T-helper 2 cell treated with Interferon-gamma antibody and Interleukin-4, amounts not matched to agents 5 μg/mL and 100 μg/mL, for 36 hours (primary cell): ENCODE measurements around the gene NKX6-1.
A peak's percentile ranks its signal among the peaks of the same experiment; 100 is the strongest.

Source experiments
- DNase-seq: peaks from one replicate; pipeline ENCODE4 v3.0.0; 2021; ENCODE audit warnings: low spot score
- H3K27ac Mint-ChIP-seq: one replicate; pipeline ENCODE4 v1.8.0; 2021; ENCODE audit warnings: mild to moderate bottlenecking, mixed read lengths
- H3K27me3 Mint-ChIP-seq: one replicate; pipeline ENCODE4 v1.8.0; 2021; ENCODE audit warnings: low read depth, mixed read lengths
- H3K36me3 Mint-ChIP-seq: one replicate; pipeline ENCODE4 v1.8.0; 2021; ENCODE audit warnings: low read depth, mixed read lengths
- H3K4me1 Mint-ChIP-seq: one replicate; pipeline ENCODE4 v1.8.0; 2021; ENCODE audit warnings: low read depth, mixed read lengths
- H3K4me3 Mint-ChIP-seq: one replicate; pipeline ENCODE4 v1.8.0; 2022; ENCODE audit warnings: mild to moderate bottlenecking, moderate library complexity, mixed read lengths
- H3K9me3 Mint-ChIP-seq: one replicate; pipeline ENCODE4 v1.8.0; 2021; ENCODE audit warnings: mixed read lengths

The NKX6-1 gene

DNA sequence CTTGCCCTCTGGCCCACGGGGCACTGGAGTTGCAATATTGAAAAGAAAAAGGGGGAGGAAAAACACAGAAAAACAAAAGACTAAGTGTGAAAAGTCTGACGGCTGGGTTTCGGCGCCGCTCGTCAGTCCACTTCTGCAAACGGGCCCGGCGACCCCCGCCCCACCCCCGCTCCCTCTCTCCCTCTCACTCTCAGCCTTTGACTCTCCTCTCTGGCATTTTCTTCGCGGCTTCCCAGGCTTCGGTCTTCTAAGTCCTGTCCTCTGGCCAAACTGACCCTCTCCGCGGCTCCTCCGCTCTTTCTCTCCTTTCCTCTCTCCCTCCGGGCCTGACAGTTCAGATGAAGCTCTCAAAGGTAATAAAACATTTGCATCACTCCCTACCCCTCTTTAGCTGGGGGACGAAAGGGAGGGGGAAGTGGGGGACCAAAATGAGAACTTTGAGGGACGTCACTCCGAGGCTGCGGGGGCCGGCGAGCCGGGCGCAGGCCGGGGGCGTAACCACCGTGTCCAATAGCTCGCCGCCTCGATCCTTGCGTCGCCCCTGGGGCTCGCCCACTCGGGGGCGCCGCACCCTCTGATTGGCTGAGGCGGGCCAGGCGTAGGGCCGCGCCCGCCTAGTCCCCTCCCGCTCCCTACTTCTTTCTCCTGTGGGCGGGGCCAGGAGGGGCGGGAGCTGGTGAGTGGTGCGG is at the start of gene NKX6-1:
TSS of gene NKX6-1 (minus strand) at position 358 of the 689 bp plus-strand sequence. CDS start 1,064 bp downstream, outside the sequence.
- peaks cover 8% of the 10 kb centered on the region for H3K4me1 Mint-ChIP-seq
- peaks cover 3% of the 10 kb centered on the region for H3K9me3 Mint-ChIP-seq
- peak within 1 kb of the TSS; percentile 77 for H3K4me3 Mint-ChIP-seq
- H3K27me3 Mint-ChIP-seq: peaks cover 87% of the 10 kb centered on the region
- DNase-seq: no peak
- H3K27ac Mint-ChIP-seq: peak within 1 kb of the TSS; percentile 71
- no peaks in the 10 kb centered on the region for H3K36me3 Mint-ChIP-seq

DNA sequence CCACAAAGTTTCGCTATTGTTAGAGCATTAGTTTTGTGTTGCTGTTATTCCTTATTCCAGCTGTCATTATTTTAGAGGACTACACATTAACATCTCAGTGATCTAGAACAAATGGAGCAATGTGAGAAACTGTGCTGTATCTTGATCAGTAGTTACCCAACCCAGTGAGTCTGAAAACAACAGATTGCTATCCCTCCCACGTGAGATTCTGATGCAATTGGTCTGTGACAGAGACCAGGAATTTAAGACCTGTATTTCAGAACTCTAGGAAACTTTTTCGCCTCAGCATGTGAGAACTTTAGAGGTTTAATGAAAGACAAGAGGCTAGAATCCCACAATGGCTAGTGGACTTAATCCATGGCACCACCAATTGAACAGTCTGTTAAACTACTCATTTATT is 48.1 kb upstream of the NKX6-1 start:
- Mint-ChIP-seq H3K27ac (no peak overlapping the region), H3K36me3 (no peaks in the 10 kb centered on the region), H3K4me3 (no peak overlapping the region), H3K4me1 (no peaks in the 10 kb centered on the region), H3K27me3 (no peaks in the 10 kb centered on the region), H3K9me3 (no peaks in the 10 kb centered on the region)
- no peak for DNase-seq

DNA sequence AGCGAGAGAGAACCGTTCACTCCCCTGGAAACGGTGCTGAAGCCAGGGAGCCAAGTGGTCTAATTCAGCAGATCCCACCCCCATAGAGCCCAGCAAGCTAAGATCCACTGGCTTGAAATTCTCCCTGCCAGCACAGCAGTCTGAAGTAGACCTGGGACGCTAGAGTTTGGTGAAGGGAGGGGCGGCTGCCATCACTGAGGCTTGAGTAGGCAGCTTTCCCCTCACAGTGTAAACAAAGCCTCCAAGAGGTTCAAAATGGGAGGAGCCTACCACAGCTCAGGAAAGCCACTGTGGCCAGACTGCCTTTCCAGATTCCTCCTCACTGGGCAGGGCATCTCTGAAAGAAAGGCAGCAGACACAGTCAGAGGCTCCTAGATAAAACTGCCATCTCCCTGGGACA is 46.0 kb upstream of the NKX6-1 start:
- no peak overlapping the region for H3K27ac Mint-ChIP-seq

DNA sequence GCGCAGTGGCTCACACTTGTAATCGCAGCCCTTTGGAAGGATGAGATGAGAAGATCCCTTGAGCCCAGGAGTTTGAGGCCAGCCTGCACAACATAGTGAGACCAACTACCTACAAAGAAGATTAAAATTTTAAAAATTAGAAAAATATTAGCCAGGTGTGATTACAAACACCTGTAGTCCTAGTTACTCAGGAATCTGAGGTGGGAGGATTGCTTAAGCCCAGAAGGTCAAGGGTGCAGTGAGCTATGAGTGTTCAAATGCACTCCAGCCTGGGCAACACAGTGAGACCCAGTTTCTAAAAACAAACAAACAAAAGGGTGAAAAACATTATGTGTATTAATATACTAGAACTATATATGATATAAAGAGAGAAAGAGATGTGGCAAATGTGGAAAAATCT is 36.8 kb upstream of the NKX6-1 start:
- DNase-seq: no peak
- no peak overlapping the region for H3K27ac Mint-ChIP-seq
- no peaks in the 10 kb centered on the region for H3K36me3 Mint-ChIP-seq
- no peaks in the 10 kb centered on the region for H3K27me3 Mint-ChIP-seq
- H3K4me1 Mint-ChIP-seq: no peaks in the 10 kb centered on the region
- H3K4me3 Mint-ChIP-seq: no peak overlapping the region
- H3K9me3 Mint-ChIP-seq: no peaks in the 10 kb centered on the region

More for the DNA sequence above, 46.0 kb upstream of the NKX6-1 start:
- no peak for DNase-seq
- H3K4me3 Mint-ChIP-seq: no peak overlapping the region
- no peaks in the 10 kb centered on the region for H3K36me3 Mint-ChIP-seq
- H3K9me3 Mint-ChIP-seq: no peaks in the 10 kb centered on the region
- H3K27me3 Mint-ChIP-seq: no peaks in the 10 kb centered on the region
- no peaks in the 10 kb centered on the region for H3K4me1 Mint-ChIP-seq

DNA sequence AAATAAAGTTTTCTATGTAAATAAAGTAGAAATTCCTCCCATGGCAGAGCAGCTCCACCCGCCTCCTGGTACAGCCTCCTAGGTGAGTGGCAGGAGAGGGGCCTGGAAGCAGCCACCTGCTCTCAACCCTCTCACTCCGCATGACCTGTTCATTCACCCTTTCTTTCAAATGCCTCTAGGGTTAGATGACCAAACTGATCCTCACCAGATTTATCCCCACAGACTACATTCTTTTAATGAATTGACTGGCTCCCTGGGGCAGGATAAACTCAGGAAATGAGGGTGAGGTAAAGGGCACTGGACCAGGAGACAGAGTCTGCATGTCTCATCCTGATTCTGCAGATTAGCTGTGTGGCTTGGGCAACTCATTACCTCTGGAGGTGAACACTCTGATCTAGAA is 32.6 kb upstream of the NKX6-1 start:
- Mint-ChIP-seq H3K4me1 (peaks cover 3% of the 10 kb centered on the region), H3K36me3 (no peaks in the 10 kb centered on the region), H3K27me3 (no peaks in the 10 kb centered on the region), H3K4me3 (no peak overlapping the region), H3K27ac (no peak overlapping the region), H3K9me3 (no peaks in the 10 kb centered on the region)
- no peak for DNase-seq

DNA sequence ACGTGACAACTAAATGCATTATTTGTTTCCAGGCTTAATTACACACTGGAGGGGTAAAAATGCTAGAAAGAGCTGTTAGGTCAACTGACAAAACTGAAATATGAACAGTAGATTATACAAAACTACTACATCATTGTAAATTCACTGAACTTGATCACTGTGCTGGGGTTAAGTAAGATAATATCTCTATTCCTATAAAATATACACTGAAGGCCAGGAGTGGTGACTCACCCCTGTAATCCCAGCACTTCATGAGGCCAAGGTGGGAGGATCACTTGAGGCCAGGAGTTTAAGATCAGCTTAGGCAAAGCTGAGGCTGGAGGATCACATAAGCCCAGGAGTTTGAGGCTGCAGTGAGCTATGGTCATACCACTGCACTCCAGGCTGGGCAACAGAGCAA is 31.8 kb upstream of the NKX6-1 start:
- H3K27ac Mint-ChIP-seq: no peak overlapping the region
- DNase-seq: no peak
- no peaks in the 10 kb centered on the region for H3K9me3 Mint-ChIP-seq
- H3K4me3 Mint-ChIP-seq: no peak overlapping the region
- H3K36me3 Mint-ChIP-seq: no peaks in the 10 kb centered on the region
- H3K4me1 Mint-ChIP-seq: peaks cover 3% of the 10 kb centered on the region
- H3K27me3 Mint-ChIP-seq: no peaks in the 10 kb centered on the region

DNA sequence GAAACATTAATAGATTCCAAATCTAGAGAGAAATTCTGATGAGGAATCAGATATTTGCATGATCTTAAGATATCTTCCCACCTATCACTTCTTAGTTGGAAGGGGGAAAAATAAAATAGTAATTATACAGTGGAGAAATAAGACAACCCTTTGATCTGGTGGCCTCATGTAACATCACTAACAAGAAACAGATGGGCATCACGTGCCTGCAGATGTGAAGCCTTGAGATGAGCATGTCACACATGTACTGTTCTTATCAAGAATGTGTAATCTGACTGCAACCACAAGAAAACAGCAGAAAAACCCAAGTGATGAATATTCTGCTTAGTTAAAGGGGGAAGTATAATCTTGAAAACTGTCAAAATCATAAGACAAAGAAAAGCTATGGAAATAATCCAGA is 31.4 kb upstream of the NKX6-1 start:
- Mint-ChIP-seq H3K9me3 (no peaks in the 10 kb centered on the region), H3K27ac (no peak overlapping the region), H3K4me1 (peaks cover 3% of the 10 kb centered on the region), H3K27me3 (no peaks in the 10 kb centered on the region), H3K4me3 (no peak overlapping the region), H3K36me3 (no peaks in the 10 kb centered on the region)
- no peak for DNase-seq

DNA sequence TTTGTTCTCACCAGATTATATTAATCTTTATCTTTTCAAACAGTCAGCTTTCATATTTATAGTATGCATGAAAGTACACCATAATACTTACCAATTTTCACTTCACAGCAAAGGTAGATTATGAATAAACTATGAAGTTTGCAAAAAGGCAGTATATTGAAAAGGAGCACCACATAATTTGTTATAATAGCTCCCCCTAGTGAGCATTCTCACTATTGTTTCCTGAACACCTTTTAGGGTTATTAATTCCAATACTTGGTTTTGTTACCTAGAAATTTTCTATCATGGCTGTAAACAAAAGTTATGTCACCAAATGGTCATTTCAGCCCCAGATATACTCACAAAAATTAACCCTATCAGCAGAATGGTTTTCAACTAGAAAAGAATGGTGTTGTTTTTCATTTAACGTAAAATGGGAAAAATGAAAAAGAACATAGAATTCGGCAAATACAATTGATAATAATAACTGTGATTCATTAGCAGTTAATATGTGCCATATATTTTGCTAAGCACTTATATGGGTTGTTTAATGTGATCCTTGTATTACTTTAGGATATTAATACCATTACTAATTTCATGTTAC is 30.2 kb upstream of the NKX6-1 start:
- peaks cover 3% of the 10 kb centered on the region for H3K4me1 Mint-ChIP-seq
- H3K36me3 Mint-ChIP-seq: no peaks in the 10 kb centered on the region
- H3K27ac Mint-ChIP-seq: no peak overlapping the region
- H3K9me3 Mint-ChIP-seq: no peaks in the 10 kb centered on the region
- no peak overlapping the region for H3K4me3 Mint-ChIP-seq
- H3K27me3 Mint-ChIP-seq: no peaks in the 10 kb centered on the region
- no peak for DNase-seq

DNA sequence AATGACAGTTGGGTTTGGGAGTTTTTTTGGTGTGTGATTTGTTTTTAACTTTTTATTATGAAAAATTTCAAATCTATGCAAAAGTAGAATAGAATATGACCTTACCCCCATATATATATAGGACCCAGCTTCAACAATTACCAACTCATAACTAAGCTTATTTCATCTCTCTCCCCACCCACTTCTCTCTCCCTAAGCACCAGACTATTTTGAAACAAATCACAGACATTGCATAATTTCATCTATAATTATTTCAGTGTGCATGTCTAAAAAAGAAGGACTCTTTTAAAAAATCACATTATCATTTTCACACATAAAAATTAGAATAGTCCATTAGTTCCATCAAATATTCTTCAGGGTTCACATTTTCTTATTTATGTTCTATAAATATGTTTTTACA is 28.3 kb upstream of the NKX6-1 start:
- no peak overlapping the region for H3K4me3 Mint-ChIP-seq
- peaks cover 3% of the 10 kb centered on the region for H3K4me1 Mint-ChIP-seq
- H3K27me3 Mint-ChIP-seq: peaks cover under 1% of the 10 kb centered on the region
- no peak overlapping the region for H3K27ac Mint-ChIP-seq
- no peaks in the 10 kb centered on the region for H3K36me3 Mint-ChIP-seq
- H3K9me3 Mint-ChIP-seq: no peaks in the 10 kb centered on the region
- no peak for DNase-seq

DNA sequence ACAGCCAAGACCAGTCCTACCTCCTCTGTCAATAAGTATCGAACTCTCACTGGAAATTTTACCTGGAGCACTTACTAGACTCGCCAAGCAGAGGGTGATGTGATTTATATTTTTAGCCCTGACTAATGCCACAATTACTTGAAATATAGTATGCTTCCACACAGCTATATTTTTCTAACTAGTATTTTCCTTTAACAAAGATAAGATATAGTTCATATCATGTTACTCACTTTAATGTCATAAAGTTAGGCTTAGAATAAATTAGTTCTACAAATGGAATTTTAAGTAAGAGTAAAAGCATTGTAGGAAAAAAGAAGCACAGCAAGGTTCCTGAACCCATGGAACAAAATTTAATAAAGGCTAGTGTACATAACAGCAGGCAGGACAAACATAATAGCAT is 16.0 kb upstream of the NKX6-1 start:
- peaks cover 19% of the 10 kb centered on the region for H3K27me3 Mint-ChIP-seq
- H3K4me1 Mint-ChIP-seq: no peaks in the 10 kb centered on the region
- no peaks in the 10 kb centered on the region for H3K36me3 Mint-ChIP-seq
- no peak overlapping the region for H3K27ac Mint-ChIP-seq
- no peak overlapping the region for H3K4me3 Mint-ChIP-seq
- no peak for DNase-seq
- no peaks in the 10 kb centered on the region for H3K9me3 Mint-ChIP-seq

DNA sequence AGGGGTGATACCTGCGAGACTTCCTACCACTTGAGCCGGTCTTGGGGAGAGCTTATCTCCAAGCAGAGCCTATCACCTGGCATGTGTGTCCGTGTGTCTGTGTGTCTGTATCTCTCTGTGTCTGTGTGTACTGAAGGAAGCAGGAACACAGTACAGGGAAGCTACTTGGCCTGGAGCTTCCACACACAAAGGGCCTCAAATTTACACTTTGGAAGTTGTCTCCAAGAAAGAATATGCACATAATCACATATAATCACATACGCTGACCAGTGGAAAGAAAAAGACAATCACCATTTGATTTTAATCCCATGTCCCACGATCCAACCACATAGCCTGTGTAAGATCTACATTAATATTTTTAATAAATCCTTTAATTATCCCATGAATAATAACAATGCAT is 13.2 kb upstream of the NKX6-1 start:
- peaks cover 30% of the 10 kb centered on the region for H3K27me3 Mint-ChIP-seq
- no peak for DNase-seq

DNA sequence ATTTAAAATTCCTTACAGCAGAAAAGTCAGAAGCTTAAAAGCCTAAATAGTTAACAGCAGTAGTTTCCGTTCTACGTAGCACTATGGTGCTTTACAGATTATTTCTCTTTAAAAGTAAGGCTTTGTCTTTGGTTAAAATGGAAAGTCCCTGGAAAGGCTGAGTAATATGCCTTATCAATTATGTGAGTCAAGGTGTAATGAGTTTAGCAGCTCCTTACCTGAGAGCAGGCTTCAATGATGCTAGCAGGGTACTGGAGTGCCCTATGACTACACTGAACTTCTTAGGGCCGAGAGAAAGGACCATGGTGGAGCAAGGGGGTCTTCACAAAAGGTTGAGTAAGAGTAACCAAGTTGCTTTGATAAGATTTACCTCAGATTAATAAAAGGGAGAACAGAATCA is 12.6 kb upstream of the NKX6-1 start:
- H3K36me3 Mint-ChIP-seq: no peaks in the 10 kb centered on the region
- H3K4me3 Mint-ChIP-seq: no peak overlapping the region
- H3K4me1 Mint-ChIP-seq: no peaks in the 10 kb centered on the region
- no peak overlapping the region for H3K27ac Mint-ChIP-seq
- DNase-seq: no peak
- no peaks in the 10 kb centered on the region for H3K9me3 Mint-ChIP-seq
- peaks cover 30% of the 10 kb centered on the region for H3K27me3 Mint-ChIP-seq

More for the DNA sequence above, 13.2 kb upstream of the NKX6-1 start:
- H3K9me3 Mint-ChIP-seq: no peaks in the 10 kb centered on the region
- H3K4me1 Mint-ChIP-seq: no peaks in the 10 kb centered on the region
- no peak overlapping the region for H3K4me3 Mint-ChIP-seq
- H3K36me3 Mint-ChIP-seq: no peaks in the 10 kb centered on the region
- H3K27ac Mint-ChIP-seq: no peak overlapping the region

DNA sequence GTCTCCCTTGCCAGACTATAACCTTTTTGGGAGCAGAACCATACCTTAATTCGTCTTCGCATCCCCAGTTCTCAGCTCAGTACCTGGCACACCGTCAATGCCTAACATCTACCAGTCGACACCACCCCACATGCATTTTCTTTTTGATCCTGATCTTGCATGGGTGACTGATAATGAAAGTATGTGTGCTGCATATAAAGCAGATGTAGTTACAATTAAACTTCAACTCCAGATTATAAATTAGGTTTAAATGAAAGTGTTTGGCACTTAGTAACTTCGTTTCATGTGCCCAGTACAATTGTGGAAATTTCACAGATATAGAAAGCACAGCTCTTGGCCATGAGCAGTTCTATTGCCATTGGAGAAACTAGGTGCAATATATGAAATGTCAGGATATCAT is 8.8 kb upstream of the NKX6-1 start:
- Mint-ChIP-seq H3K4me3 (no peak overlapping the region), H3K4me1 (no peaks in the 10 kb centered on the region), H3K27ac (no peak overlapping the region), H3K36me3 (no peaks in the 10 kb centered on the region), H3K9me3 (no peaks in the 10 kb centered on the region), H3K27me3 (peaks cover 48% of the 10 kb centered on the region)
- no peak for DNase-seq

DNA sequence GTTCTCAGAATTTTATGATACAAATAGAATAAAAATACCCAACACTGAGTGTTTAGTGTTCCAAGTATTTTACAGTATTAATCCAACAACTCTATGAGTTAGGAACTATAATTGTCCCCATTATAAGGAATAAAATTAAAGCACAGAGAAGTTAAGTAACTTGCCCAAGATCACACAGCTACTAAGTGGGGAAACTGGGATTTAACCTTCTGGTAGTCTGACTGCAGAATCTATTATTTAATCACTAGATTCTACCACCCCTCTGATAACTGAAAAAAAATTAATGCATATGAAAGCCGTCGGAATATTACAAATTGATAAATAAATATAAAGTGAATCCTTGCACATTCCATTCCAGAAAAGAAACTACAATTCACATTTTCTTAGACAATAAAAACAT is 5.7 kb upstream of the NKX6-1 start:
- no peak for DNase-seq
- Mint-ChIP-seq H3K9me3 (no peaks in the 10 kb centered on the region), H3K4me3 (no peak overlapping the region), H3K27ac (no peak overlapping the region), H3K36me3 (no peaks in the 10 kb centered on the region), H3K4me1 (no peaks in the 10 kb centered on the region), H3K27me3 (peaks cover 69% of the 10 kb centered on the region)
